HG02623 (cell line): ENCODE data around the gene TAF3.
A peak's percentile ranks its signal among the peaks of the same experiment; 100 is the strongest.
"Not testable (repeated sequence)": the region's sequence is repeated elsewhere in the genome, so short reads cannot be mapped to it uniquely, and the experiment has no call there.

Experiments
- ATAC-seq: cut with Tn5 transposase; IDR thresholded peaks from one replicate; pipeline ENCODE4 v1.9.1; 2021; ENCODE audit warnings: moderate library complexity; ENCODE audit not compliant: unreplicated experiment

TAF3 gene

GRCh38 chr10:7811000-7811399 lies 7.3 kb upstream of the TAF3 start:
- no peak for ATAC-seq

GRCh38 chr10:7811743-7812142 lies 6.6 kb upstream of the TAF3 start:
- not testable (repeated sequence) for ATAC-seq

GRCh38 chr10:7813481-7813880 lies 4.8 kb upstream of the TAF3 start:
- no peak for ATAC-seq

- no peak for ATAC-seq
Measured at GRCh38 chr10:7817576-7817975, 729 bp upstream of the TAF3 start.

GRCh38 chr10:7817984-7818294 lies 366 bp upstream of the TAF3 start:
- peak; percentile 16 for ATAC-seq

GRCh38 chr10:7819121-7819460 lies 786 bp downstream of the TAF3 start:
- ATAC-seq: peak; percentile 32

- ATAC-seq: no peak
Measured at GRCh38 chr10:7824251-7824650, 5.9 kb downstream of the TAF3 start.

GRCh38 chr10:7826971-7827370 lies 8.7 kb downstream of the TAF3 start:
- no peak for ATAC-seq

GRCh38 chr10:7829289-7829834 lies 11.1 kb downstream of the TAF3 start:
- no peak for ATAC-seq

GRCh38 chr10:7832060-7832459 lies 13.8 kb downstream of the TAF3 start:
- no peak for ATAC-seq

- ATAC-seq: no peak
Measured at GRCh38 chr10:7833210-7833609, 14.9 kb downstream of the TAF3 start.

- ATAC-seq: no peak
Measured at GRCh38 chr10:7834262-7834661, 16.0 kb downstream of the TAF3 start.

GRCh38 chr10:7836571-7836970 lies 18.3 kb downstream of the TAF3 start:
- no peak for ATAC-seq

- ATAC-seq: no peak
Measured at GRCh38 chr10:7846591-7846990, 28.3 kb downstream of the TAF3 start.

- no peak for ATAC-seq
Measured at GRCh38 chr10:7853226-7853842, 35.0 kb downstream of the TAF3 start.

GRCh38 chr10:7853890-7854289 lies 35.6 kb downstream of the TAF3 start:
- ATAC-seq: no peak

GRCh38 chr10:7855205-7855604 lies 36.9 kb downstream of the TAF3 start:
- no peak for ATAC-seq

- no peak for ATAC-seq
Measured at GRCh38 chr10:7856678-7857077, 38.4 kb downstream of the TAF3 start.

GRCh38 chr10:7857262-7857661 lies 39.0 kb downstream of the TAF3 start:
- no peak for ATAC-seq

GRCh38 chr10:7861509-7862120 lies 43.3 kb downstream of the TAF3 start:
- no peak for ATAC-seq

GRCh38 chr10:7862121-7862514 lies 43.8 kb downstream of the TAF3 start:
- no peak for ATAC-seq

- ATAC-seq: no peak
Measured at GRCh38 chr10:7866176-7866575, 47.9 kb downstream of the TAF3 start.

GRCh38 chr10:7872041-7872442 lies 53.7 kb downstream of the TAF3 start:
- no peak for ATAC-seq
